Right lobe of liver (tissue), 6 donors: ENCODE measurements around the gene ZNF398. TPM values are rescaled to one million over a fixed set of nuclear protein-coding genes. Genes with fewer than 3 reads are reported as not detected.
A peak's percentile ranks its signal among the peaks of the same experiment; 100 is the strongest.

Source experiments
- ATAC-seq, 4 donors: fragments of 200-7000 bp; cut with Tn5 transposase; one replicate each; pipeline ENCODE4 v1.9.1; 2020; ENCODE audit warnings: mild to moderate bottlenecking in 4 of 4, moderate library complexity in 4 of 4
- DNase-seq, 3 donors: peaks; one replicate each; pipeline ENCODE4 v3.0.0-alpha.2; 2020
- H3K27ac ChIP-seq, 3 donors: fragments of 200-600 bp; one replicate each; pipeline ENCODE4 v1.8.0; 2022
- H3K27me3 ChIP-seq, 2 donors: fragments of 200-600 bp; one replicate each; pipeline ENCODE4 v1.8.0; 2022
- H3K36me3 ChIP-seq, 4 donors: fragments of 200-600 bp; sonication (generic) in 1 of 4; one replicate each; pipeline versions ENCODE4 v1.5.1 to v1.8.0; 2017 to 2022; ENCODE audit warnings: control low read depth in 1 of 4
- H3K4me1 ChIP-seq, 4 donors: fragments of 200-600 bp; sonication (generic) in 1 of 4; one replicate each; pipeline versions ENCODE4 v1.5.1 to v1.8.0; 2017 to 2022; ENCODE audit warnings: control low read depth in 1 of 4
- H3K4me3 ChIP-seq, 3 donors: fragments of 200-600 bp; one replicate each; pipeline ENCODE4 v1.8.0; 2022
- H3K9me3 ChIP-seq, 4 donors: fragments of 200-600 bp; sonication (generic) in 1 of 4; one replicate each; pipeline versions ENCODE4 v1.5.1 to v1.8.0; 2017 to 2022; ENCODE audit warnings: control low read depth in 1 of 4
- CTCF ChIP-seq, 4 donors: fragments of 200-600 bp in 3 of 4; fragments of 450-650 bp in 1 of 4; IDR thresholded peaks; one replicate each; pipeline versions ENCODE4 v1.5.1 to v1.8.0; 2016 to 2022; ENCODE audit warnings: antibody characterized with exemption in 4 of 4, mild to moderate bottlenecking in 2 of 4
- POLR2A ChIP-seq: fragments of 450-650 bp; IDR thresholded peaks from one replicate; pipeline ENCODE4 v1.6.1; 2017; ENCODE audit warnings: antibody characterized with exemption, mild to moderate bottlenecking
- WGBS: methylation state at CpG from one replicate; pipeline ENCODE4 v1.1.6; 2018; ENCODE audit warnings: low coverage, low lambda C conversion rate; ENCODE audit not compliant: insufficient coverage; ENCODE audit errors: missing lambda C conversion rate; 5-methylcytosine and 5-hydroxymethylcytosine counted together
- intact Hi-C, 2 donors: fragments of 100-400 bp; cut with DNase I; formaldehyde crosslinking; loops; one replicate each; pipeline versions ENCODE4 v1.11.2 to v1.14.1; 2022
- total RNA-seq, 6 experiments: library from RNA; depleted of rRNA in 2 of 6; stranded (reverse); fragments of >200 nt in 2 of 6; fragmentation: NEBNext Ultra II Directional in 3 of 6; extraction: Animal tissue kit (Norgen Biotek cat#: 25700) in 3 of 6; gene quantifications; one replicate each; pipeline versions ENCODE4 v1.1.0 to v1.2.4, GENCODE V29; 2016 to 2023
- donor health status: DM: no; HTN: yes; CAD: no.
- donor health status: DM: no; HTN: no; CAD: no.
- donor health status: DM: no; HTN: no; CAD: no.
- donor health status: DM: no; HTN: yes; CAD: no.
- donor health status: DM: no; HTN: yes; CAD: no.

Gene ZNF398
- total RNA-seq, 6 experiments from 2014 or later, result 5.3 to 7.9 (median 6.2) TPM

- TF ChIP-seq CTCF (IDR thresholded peaks at IDR 0.05), result no peak
- no peak for TF ChIP-seq POLR2A
- Histone ChIP-seq H3K27ac (peak overlapping the region in 2 of 3 donors; percentile 74 to 83), H3K9me3 (no peaks in the 10 kb centered on the region), H3K4me1 (peaks cover 0 to 13% (median 4%) of the 10 kb centered on the region in 4 donors), H3K36me3 (peaks cover 0 to 18% (median 9%) of the 10 kb centered on the region in 4 donors), H3K4me3 (peak overlapping the region; percentile 90), H3K27me3 (no peaks in the 10 kb centered on the region)
- ATAC-seq (no peak), DNase-seq (no peak)
- intact Hi-C loops, result no loop called here
- WGBS, result 86% methylated on average over 4 of the region's 4 CpGs
Observed at GRCh38 chr7:149194799-149195179, 47.5 kb downstream of the ZNF398 start.

- Histone ChIP-seq H3K27ac (peak within 1 kb of the TSS; percentile 59 to 83 (median 74)), H3K36me3 (peaks cover 0 to 24% (median 13%) of the 10 kb centered on the region in 4 donors), H3K9me3 (no peaks in the 10 kb centered on the region), H3K4me3 (peak within 1 kb of the TSS; percentile 90), H3K27me3 (no peaks in the 10 kb centered on the region), H3K4me1 (peaks cover 0 to 13% (median 4%) of the 10 kb centered on the region in 4 donors)
- DNase-seq, result peak; percentile 91 to 94 (median 94)
- TF ChIP-seq POLR2A (peak; percentile 55), CTCF (IDR thresholded peaks at IDR 0.05) (peak; percentile 45 to 76 (median 68))
- ATAC-seq, result peak; percentile 97 to 98 (median 98)
- WGBS, result 7% methylated on average over 3 of the region's 97 CpGs
- intact Hi-C loops, result no loop called here
Observed at GRCh38 chr7:149195180-149196150, 48.2 kb downstream of the ZNF398 start, which contains the start of gene ZNF282. Gene ZNF282 (plus strand): TSS chr7:149195546. CDS start chr7:149195590, 44 bp downstream.

DNA sequence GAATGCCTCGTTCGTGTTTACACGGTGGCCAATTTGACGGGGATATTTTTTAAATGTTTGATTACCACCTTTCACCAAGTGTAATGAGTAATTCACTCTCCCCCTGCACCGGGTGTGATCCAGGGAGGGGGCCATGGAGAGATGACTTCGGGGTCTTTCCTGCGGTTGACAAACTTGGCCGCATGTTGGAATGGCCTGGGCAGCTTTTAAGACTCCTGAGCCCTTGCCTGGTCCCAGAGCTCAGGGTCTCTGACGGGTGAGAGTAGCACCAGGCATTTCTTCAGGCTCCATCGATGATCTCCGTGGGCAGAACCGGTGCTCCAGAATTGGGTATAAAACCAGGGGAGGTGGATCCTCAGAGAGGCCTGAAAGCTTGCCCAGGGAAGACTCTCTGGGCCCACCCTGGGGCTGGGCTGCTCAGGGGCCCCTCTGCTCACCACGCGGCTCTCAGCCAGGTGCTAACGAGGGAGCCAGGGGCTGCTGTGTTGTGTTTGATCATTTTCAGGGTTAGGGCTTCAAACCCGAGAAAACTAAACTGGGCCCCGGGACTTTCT is 49.0 kb downstream of the ZNF398 start:
- DNase-seq, result no peak
- no peaks in the 10 kb centered on the region for H3K9me3 ChIP-seq

More for the DNA sequence above, 49.0 kb downstream of the ZNF398 start:
- H3K36me3 ChIP-seq, result peaks cover 0 to 32% (median 16%) of the 10 kb centered on the region in 4 donors
- no peak for TF ChIP-seq CTCF (IDR thresholded peaks at IDR 0.05)
- no peak for TF ChIP-seq POLR2A
- no peaks in the 10 kb centered on the region for H3K27me3 ChIP-seq
- H3K4me3 ChIP-seq, result peak overlapping the region; percentile 90
- 0% methylated on average over 10 of the region's 17 CpGs for WGBS
- intact Hi-C loops, result no loop called here
- H3K27ac ChIP-seq, result peak overlapping the region; percentile 34 to 74 (median 59)
- H3K4me1 ChIP-seq, result peaks cover 0 to 13% (median 4%) of the 10 kb centered on the region in 4 donors
- peak in 2 of 4 donors; percentile 4 to 6 for ATAC-seq
